H1 (cell line): ENCODE data around the gene SBF2. TPM values are rescaled to one million over a fixed set of nuclear protein-coding genes. Genes with fewer than 3 reads are reported as not detected.

Experiments used
- CTCF ChIA-PET: fragments of 300-600 bp; sonication (Branson Sonifier 250); formaldehyde crosslinking; loops from one replicate; lab custom pipeline; 2021; ENCODE audit not compliant: partially characterized antibody; lab: Charles Lee
- POLR2A ChIA-PET: fragments of 300-600 bp; sonication (Branson Sonifier 250); formaldehyde crosslinking; loops from one replicate; lab custom pipeline; 2021; ENCODE audit warnings: inconsistent platforms; ENCODE audit not compliant: partially characterized antibody; lab: Charles Lee
- DNase-seq, 2 experiments: peaks; one replicate each; pipeline versions ENCODE4 v3.0.0 to v3.0.0-alpha.2; 2010 to 2022; ENCODE audit warnings: low spot score in 2 of 2, low read depth in 1 of 2, mixed read lengths in 1 of 2
- FAIRE-seq: peaks from 2 replicates; lab custom pipeline; 2011; peaks lifted over from hg19 to GRCh38; lab: Jason Lieb, UNC
- H2AFZ ChIP-seq: 2 replicates; pipeline ENCODE4 v1.8.1; 2012; ENCODE audit warnings: low read length, inconsistent platforms
- H2AK5ac ChIP-seq: 2 replicates; pipeline ENCODE4 v1.6.1; 2013; ENCODE audit warnings: low read depth, low read length
- H2BK120ac ChIP-seq: replicated peaks from 2 replicates; pipeline ENCODE3; 2013; ENCODE audit warnings: low read depth, low read length, inconsistent platforms
- H2BK12ac ChIP-seq: 2 replicates; pipeline ENCODE4 v1.6.1; 2013; ENCODE audit warnings: low read depth, low read length
- H2BK15ac ChIP-seq: 2 replicates; pipeline ENCODE4 v1.6.1; 2013; ENCODE audit warnings: low read length
- H2BK20ac ChIP-seq: 2 replicates; pipeline ENCODE4 v1.6.1; 2013; ENCODE audit warnings: low read length
- H2BK5ac ChIP-seq: 2 replicates; pipeline ENCODE4 v1.6.1; 2013; ENCODE audit warnings: low read depth, low read length
- H3K14ac ChIP-seq: 2 replicates; pipeline ENCODE4 v1.6.1; 2013; ENCODE audit warnings: inconsistent platforms; ENCODE audit not compliant: insufficient read length
- H3K18ac ChIP-seq: 2 replicates; pipeline ENCODE4 v1.6.1; 2013; ENCODE audit warnings: low read length; ENCODE audit errors: extremely low read depth
- H3K23ac ChIP-seq: 2 replicates; pipeline ENCODE4 v1.6.1; 2013; ENCODE audit warnings: inconsistent platforms; ENCODE audit not compliant: insufficient read length
- H3K23me2 ChIP-seq: 2 replicates; pipeline ENCODE4 v1.6.1; 2013; ENCODE audit warnings: low read depth, low read length
- H3K27ac ChIP-seq: 2 replicates; pipeline ENCODE4 v1.6.1; 2011; ENCODE audit warnings: low read depth, low read length, inconsistent platforms
- H3K27me3 ChIP-seq, 4 experiments: replicated peaks in 1 of 4; 1 replicate in 1 of 4; 2 replicates in 3 of 4; pipeline versions ENCODE4 v1.6.1 to v1.8.1; 2011 to 2013; ENCODE audit warnings: low read length in 3 of 4, mild to moderate bottlenecking in 3 of 4, inconsistent platforms in 2 of 4, mixed read lengths in 2 of 4, moderate library complexity in 1 of 4; ENCODE audit not compliant: control insufficient read depth in 3 of 4, insufficient read depth in 3 of 4; ENCODE audit errors: extremely low read depth in 1 of 4
- H3K36me3 ChIP-seq, 4 experiments: 2 replicates each; pipeline versions ENCODE4 v1.6.1 to v1.8.1; 2011 to 2013; ENCODE audit warnings: mild to moderate bottlenecking in 4 of 4, low read length in 3 of 4, moderate library complexity in 2 of 4, control low read depth in 1 of 4, inconsistent platforms in 1 of 4; ENCODE audit not compliant: insufficient read depth in 4 of 4, control insufficient read depth in 2 of 4
- H3K4ac ChIP-seq: replicated peaks from 2 replicates; pipeline ENCODE3; 2013; ENCODE audit warnings: low read length, low read depth, mixed read lengths, inconsistent platforms; ENCODE audit not compliant: insufficient read length
- H3K4me1 ChIP-seq, 4 experiments: replicated peaks in 1 of 4; 1 replicate in 1 of 4; 2 replicates in 3 of 4; pipeline versions ENCODE4 v1.6.1 to v1.8.1; 2011 to 2013; ENCODE audit warnings: low read length in 3 of 4, inconsistent platforms in 2 of 4, mixed read lengths in 1 of 4; ENCODE audit not compliant: insufficient read depth in 4 of 4, control insufficient read depth in 3 of 4
- H3K4me2 ChIP-seq, 2 experiments: 2 replicates each; pipeline versions ENCODE4 v1.6.1 to v1.8.1; 2011 to 2013; ENCODE audit warnings: low read depth in 2 of 2, low read length in 2 of 2, control low read depth in 1 of 2, inconsistent platforms in 1 of 2, mild to moderate bottlenecking in 1 of 2; ENCODE audit not compliant: insufficient read depth in 1 of 2
- H3K4me3 ChIP-seq, 4 experiments: fragments of 200-600, 300-600 bp in 1 of 4; sonication (generic), shearing (Covaris generic), sonication (Bioruptor Twin) in 1 of 4; 2 replicates each; pipeline versions ENCODE4 v1.5.1 to v1.8.1; 2011 to 2016; ENCODE audit warnings: low read length in 4 of 4, low read depth in 3 of 4, control low read depth in 2 of 4, inconsistent platforms in 2 of 4, mild to moderate bottlenecking in 2 of 4, mixed read lengths in 1 of 4, moderate library complexity in 1 of 4; ENCODE audit not compliant: insufficient read depth in 2 of 4; ENCODE audit errors: extremely low read depth in 1 of 4
- H3K56ac ChIP-seq: replicated peaks from 2 replicates; pipeline ENCODE3; 2013; ENCODE audit warnings: low read depth, mild to moderate bottlenecking, mixed read lengths, low read length, inconsistent platforms; ENCODE audit not compliant: insufficient read length
- H3K79me1 ChIP-seq: 2 replicates; pipeline ENCODE4 v1.6.1; 2013; ENCODE audit warnings: low read depth, low read length, control low read depth
- H3K79me2 ChIP-seq, 2 experiments: 2 replicates each; pipeline versions ENCODE4 v1.6.1 to v1.8.1; 2012 to 2013; ENCODE audit warnings: low read length in 2 of 2, mild to moderate bottlenecking in 2 of 2, inconsistent platforms in 1 of 2; ENCODE audit not compliant: insufficient read depth in 2 of 2, control insufficient read depth in 1 of 2
- H3K9ac ChIP-seq, 4 experiments: replicated peaks in 1 of 4; 1 replicate in 1 of 4; 2 replicates in 3 of 4; pipeline versions ENCODE4 v1.6.1 to v1.8.1; 2011 to 2013; ENCODE audit warnings: low read depth in 3 of 4, low read length in 3 of 4, control low read depth in 2 of 4, mild to moderate bottlenecking in 2 of 4, moderate library complexity in 2 of 4, inconsistent platforms in 1 of 4; ENCODE audit errors: extremely low read depth in 1 of 4
- H3K9me3 ChIP-seq, 2 experiments: 2 replicates each; pipeline versions ENCODE4 v1.6.1 to v1.8.1; 2012 to 2013; ENCODE audit warnings: mild to moderate bottlenecking in 2 of 2, moderate library complexity in 2 of 2, control low read depth in 1 of 2, inconsistent platforms in 1 of 2, low read depth in 1 of 2, low read length in 1 of 2, mixed read lengths in 1 of 2; ENCODE audit not compliant: insufficient read depth in 2 of 2
- H4K20me1 ChIP-seq, 2 experiments: replicated peaks in 1 of 2; 2 replicates each; pipeline versions ENCODE3 to v1.8.1; 2011 to 2013; ENCODE audit warnings: inconsistent platforms in 2 of 2, low read length in 2 of 2, mild to moderate bottlenecking in 1 of 2; ENCODE audit not compliant: insufficient read depth in 2 of 2, control insufficient read depth in 1 of 2
- H4K5ac ChIP-seq: 2 replicates; pipeline ENCODE4 v1.6.1; 2013; ENCODE audit warnings: low read length, low read depth, mixed read lengths, inconsistent platforms; ENCODE audit not compliant: insufficient read length
- H4K8ac ChIP-seq: 2 replicates; pipeline ENCODE4 v1.8.0; 2013; ENCODE audit warnings: mild to moderate bottlenecking, moderate library complexity, low read length, inconsistent platforms; ENCODE audit not compliant: insufficient read depth; ENCODE audit errors: extremely low read depth
- H4K91ac ChIP-seq: replicated peaks from 2 replicates; pipeline ENCODE3; 2013; ENCODE audit warnings: low read length, mixed read lengths, inconsistent platforms; ENCODE audit not compliant: insufficient read length
- HDAC6 ChIP-seq: IDR thresholded peaks from one replicate; pipeline ENCODE4 v1.7.1; 2012; ENCODE audit warnings: low read depth, mild to moderate bottlenecking, inconsistent platforms, low read length, moderate library complexity
- RBBP5 ChIP-seq: IDR thresholded peaks from 2 replicates; pipeline ENCODE4 v1.7.1; 2012; ENCODE audit warnings: low read depth, mild to moderate bottlenecking, inconsistent platforms, low read length, moderate library complexity, borderline replicate concordance
- SRF ChIP-seq: IDR thresholded peaks from 2 replicates; pipeline ENCODE4 v1.6.1; 2011; ENCODE audit warnings: mild to moderate bottlenecking, low read depth, low read length, moderate library complexity
- TAF7 ChIP-seq: optimal IDR thresholded peaks from 2 replicates; pipeline ENCODE3; 2011; ENCODE audit warnings: low read depth, mild to moderate bottlenecking, inconsistent platforms, low read length, moderate library complexity, borderline replicate concordance
- WGBS, 2 experiments: shearing (Covaris generic) in 1 of 2; methylation state at CpG; one replicate each; pipeline versions ENCODE4 v1.1.6 to v1.1.7; 2013 to 2015; ENCODE audit warnings: low lambda C conversion rate in 2 of 2, mixed read lengths in 2 of 2, inconsistent platforms in 1 of 2, low coverage in 1 of 2, missing lambda C conversion rate in 1 of 2; ENCODE audit not compliant: insufficient replicate concordance in 2 of 2, insufficient coverage in 1 of 2, insufficient read length in 1 of 2; ENCODE audit errors: extremely low coverage in 1 of 2, missing lambda C conversion rate in 1 of 2; 5-methylcytosine and 5-hydroxymethylcytosine counted together
- polyA plus RNA-seq, 7 experiments: library from polyadenylated mRNA; depleted of rRNA in 3 of 7; stranded (reverse) in 5 of 7; unstranded in 2 of 7; fragments of >200 nt in 5 of 7; fragments of 200-250 nt in 2 of 7; gene quantifications; 1 replicate in 5 of 7; 2 replicates in 1 of 7; 4 replicates in 1 of 7; pipeline versions ENCODE4 v1.2.1 to v1.2.3, GENCODE V29; 2011 to 2013; ENCODE audit warnings: missing spikeins in 2 of 7, mixed read lengths in 2 of 7
- total RNA-seq: library from RNA; stranded (reverse); fragmentation: NEBNext Ultra II Directional; extraction: Animal tissue kit (Norgen Biotek cat#: 25700); gene quantifications from 2 replicates; pipeline ENCODE4 v1.2.1, GENCODE V29; 2021

SBF2 gene
- total and polyA plus RNA-seq, 2 of the 8 experiments (the other 6 are each of a cell fraction or from before 2014, with no cell fraction given): 36.7 to 50.5 TPM

DNA sequence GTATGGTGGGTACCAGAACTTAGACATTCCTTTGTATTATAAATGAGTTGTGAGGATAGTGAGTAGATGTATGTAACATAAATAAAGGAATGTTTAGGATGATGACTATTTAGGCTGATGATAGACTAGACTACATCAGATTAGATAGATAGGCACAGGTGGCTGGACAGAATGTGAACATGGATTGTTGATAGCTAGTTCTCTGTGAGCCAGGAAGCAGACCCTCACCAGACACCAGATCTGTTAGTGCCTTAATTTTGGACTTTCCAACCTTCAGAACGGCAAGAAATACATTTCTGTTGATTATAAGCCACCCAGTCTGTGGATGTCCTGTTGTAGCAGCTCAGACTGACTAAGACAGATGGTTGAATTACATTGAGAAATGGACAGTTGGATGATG, 530.7 kb downstream of the SBF2 start:
- no peak overlapping the region for H2BK120ac ChIP-seq
- peaks cover 2% of the 10 kb centered on the region for H3K23me2 ChIP-seq
- no peaks in the 10 kb centered on the region for H4K20me1 ChIP-seq
- H4K8ac ChIP-seq: no peak overlapping the region
- ChIA-PET POLR2A (interaction anchor here (1.0 kb wide), 1 partner anchor 15 kb away, joined by 3 read pairs; no protein-coding TSS in a partner anchor), CTCF (interaction anchor here (0.9 to 1.6 kb wide), 3 partner anchors 15 to 220 kb away, joined by 3 to 5 read pairs (median 4); no protein-coding TSS in a partner anchor)
- no peaks in the 10 kb centered on the region for H3K36me3 ChIP-seq
- H3K4me2 ChIP-seq: no peak overlapping the region
- H3K27me3 ChIP-seq: no peaks in the 10 kb centered on the region
- H3K14ac ChIP-seq: no peak overlapping the region
- no peak overlapping the region for H3K9ac ChIP-seq
- TF ChIP-seq SRF (no peak), TAF7 (no peak), HDAC6 (no peak), RBBP5 (no peak)
- no peak overlapping the region for H3K4ac ChIP-seq
- no peak overlapping the region for H2BK12ac ChIP-seq
- H2BK15ac ChIP-seq: no peak overlapping the region
- no peak overlapping the region for H4K91ac ChIP-seq
- H2AFZ ChIP-seq: no peak overlapping the region
- DNase-seq: no peak
- H3K27ac ChIP-seq: no peak overlapping the region
- no peak overlapping the region for H2BK20ac ChIP-seq
- H3K4me1 ChIP-seq: peaks cover 0 to 27% (median 15%) of the 10 kb centered on the region in 4 experiments; a peak in 5 of 7 replicates
- H3K18ac ChIP-seq: no peak overlapping the region
- no peak overlapping the region for H3K4me3 ChIP-seq
- H3K23ac ChIP-seq: no peak overlapping the region
- no peak overlapping the region for H2AK5ac ChIP-seq
- H3K56ac ChIP-seq: no peak overlapping the region
- WGBS, 2 experiments: 100% methylated on average over 1 of the region's 1 CpG; no CpG with 5 or more reads in 1 of the 2 experiments
- H3K79me2 ChIP-seq: no peaks in the 10 kb centered on the region
- H4K5ac ChIP-seq: no peak overlapping the region
- H3K79me1 ChIP-seq: no peaks in the 10 kb centered on the region
- no peak for FAIRE-seq
- H3K9me3 ChIP-seq: no peaks in the 10 kb centered on the region
- no peak overlapping the region for H2BK5ac ChIP-seq
